ENCODE measurements around the gene SOX11. TPM values are rescaled to one million over a fixed set of nuclear protein-coding genes. Genes with fewer than 3 reads are reported as not detected.

The SOX11 gene
- total RNA-seq, 1 experiment from 2014 or later, result not detected

DNA sequence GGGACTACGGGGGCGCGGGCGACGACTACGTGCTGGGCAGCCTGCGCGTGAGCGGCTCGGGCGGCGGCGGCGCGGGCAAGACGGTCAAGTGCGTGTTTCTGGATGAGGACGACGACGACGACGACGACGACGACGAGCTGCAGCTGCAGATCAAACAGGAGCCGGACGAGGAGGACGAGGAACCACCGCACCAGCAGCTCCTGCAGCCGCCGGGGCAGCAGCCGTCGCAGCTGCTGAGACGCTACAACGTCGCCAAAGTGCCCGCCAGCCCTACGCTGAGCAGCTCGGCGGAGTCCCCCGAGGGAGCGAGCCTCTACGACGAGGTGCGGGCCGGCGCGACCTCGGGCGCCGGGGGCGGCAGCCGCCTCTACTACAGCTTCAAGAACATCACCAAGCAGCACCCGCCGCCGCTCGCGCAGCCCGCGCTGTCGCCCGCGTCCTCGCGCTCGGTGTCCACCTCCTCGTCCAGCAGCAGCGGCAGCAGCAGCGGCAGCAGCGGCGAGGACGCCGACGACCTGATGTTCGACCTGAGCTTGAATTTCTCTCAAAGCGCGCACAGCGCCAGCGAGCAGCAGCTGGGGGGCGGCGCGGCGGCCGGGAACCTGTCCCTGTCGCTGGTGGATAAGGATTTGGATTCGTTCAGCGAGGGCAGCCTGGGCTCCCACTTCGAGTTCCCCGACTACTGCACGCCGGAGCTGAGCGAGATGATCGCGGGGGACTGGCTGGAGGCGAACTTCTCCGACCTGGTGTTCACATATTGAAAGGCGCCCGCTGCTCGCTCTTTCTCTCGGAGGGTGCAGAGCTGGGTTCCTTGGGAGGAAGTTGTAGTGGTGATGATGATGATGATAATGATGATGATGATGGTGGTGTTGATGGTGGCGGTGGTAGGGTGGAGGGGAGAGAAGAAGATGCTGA lies 1.4 kb downstream of the SOX11 start:
- Histone ChIP-seq H4K20me1 (ENCODE audit: low read length) (no peaks in the 10 kb centered on the region), H3K4me1 (ENCODE audit: insufficient read depth, low read length) (no peaks in the 10 kb centered on the region), H3K27me3 (ENCODE audit: low read length) (no peaks in the 10 kb centered on the region), H3K4me3 (ENCODE audit: low read length) (no peak overlapping the region), H3F3A (ENCODE audit: low read length, unreplicated experiment) (no peaks in the 10 kb centered on the region), H2AFZ (ENCODE audit: low read length) (no peak overlapping the region), H3K9ac (ENCODE audit: low read length) (no peak overlapping the region), H3K36me3 (ENCODE audit: low read depth, low read length) (no peaks in the 10 kb centered on the region), H3K27ac (ENCODE audit: low read length) (no peak overlapping the region), H3K9me3 (ENCODE audit: low read length) (no peaks in the 10 kb centered on the region), H3K79me2 (ENCODE audit: low read length) (no peaks in the 10 kb centered on the region), H3K4me2 (ENCODE audit: low read length) (no peak overlapping the region), H3K9me2 (replicated peaks; ENCODE audit: low read length) (no peaks in the 10 kb centered on the region)
- DNase-seq (no peak), ATAC-seq (no peak)
- intact Hi-C loops (cut with micrococcal nuclease), result no loop called here
- TF ChIP-seq, protein P1, sequence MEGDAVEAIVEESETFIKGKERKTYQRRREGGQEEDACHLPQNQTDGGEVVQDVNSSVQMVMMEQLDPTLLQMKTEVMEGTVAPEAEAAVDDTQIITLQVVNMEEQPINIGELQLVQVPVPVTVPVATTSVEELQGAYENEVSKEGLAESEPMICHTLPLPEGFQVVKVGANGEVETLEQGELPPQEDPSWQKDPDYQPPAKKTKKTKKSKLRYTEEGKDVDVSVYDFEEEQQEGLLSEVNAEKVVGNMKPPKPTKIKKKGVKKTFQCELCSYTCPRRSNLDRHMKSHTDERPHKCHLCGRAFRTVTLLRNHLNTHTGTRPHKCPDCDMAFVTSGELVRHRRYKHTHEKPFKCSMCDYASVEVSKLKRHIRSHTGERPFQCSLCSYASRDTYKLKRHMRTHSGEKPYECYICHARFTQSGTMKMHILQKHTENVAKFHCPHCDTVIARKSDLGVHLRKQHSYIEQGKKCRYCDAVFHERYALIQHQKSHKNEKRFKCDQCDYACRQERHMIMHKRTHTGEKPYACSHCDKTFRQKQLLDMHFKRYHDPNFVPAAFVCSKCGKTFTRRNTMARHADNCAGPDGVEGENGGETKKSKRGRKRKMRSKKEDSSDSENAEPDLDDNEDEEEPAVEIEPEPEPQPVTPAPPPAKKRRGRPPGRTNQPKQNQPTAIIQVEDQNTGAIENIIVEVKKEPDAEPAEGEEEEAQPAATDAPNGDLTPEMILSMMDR (conservative IDR thresholded peaks at IDR 0.05; ENCODE audit: low read depth, low read length), result no peak
- TF ChIP-seq EZH2phosphoT487 (IDR thresholded peaks at IDR 0.05; ENCODE audit: borderline replicate concordance, low read length) (no peak), EZH2 (IDR thresholded peaks at IDR 0.05; ENCODE audit: low read length, unreplicated experiment) (no peak)
- POLR2A ChIA-PET (ENCODE audit: unreplicated experiment), result no interaction called here
- CTCF ChIA-PET, result no interaction called here
- BruUV-seq (replicated peaks), result no TSS peak

DNA sequence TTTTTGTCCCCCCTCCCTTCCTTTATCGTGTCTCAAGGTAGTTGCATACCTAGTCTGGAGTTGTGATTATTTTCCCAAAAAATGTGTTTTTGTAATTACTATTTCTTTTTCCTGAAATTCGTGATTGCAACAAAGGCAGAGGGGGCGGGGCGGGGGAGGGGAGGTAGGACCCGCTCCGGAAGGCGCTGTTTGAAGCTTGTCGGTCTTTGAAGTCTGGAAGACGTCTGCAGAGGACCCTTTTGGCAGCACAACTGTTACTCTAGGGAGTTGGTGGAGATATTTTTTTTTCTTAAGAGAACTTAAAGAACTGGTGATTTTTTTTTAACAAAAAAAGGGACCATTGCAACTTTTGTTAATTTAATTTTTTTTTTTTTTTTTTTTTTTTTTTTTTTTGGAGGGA lies 2.1 kb downstream of the SOX11 start:
- Histone ChIP-seq H3K27ac (ENCODE audit: low read length) (no peak overlapping the region), H3K79me2 (ENCODE audit: low read length) (no peaks in the 10 kb centered on the region), H3K36me3 (ENCODE audit: low read depth, low read length) (no peaks in the 10 kb centered on the region), H2AFZ (ENCODE audit: low read length) (no peak overlapping the region), H3K9me3 (ENCODE audit: low read length) (no peaks in the 10 kb centered on the region), H3K9me2 (replicated peaks; ENCODE audit: low read length) (no peaks in the 10 kb centered on the region), H3F3A (ENCODE audit: low read length, unreplicated experiment) (no peaks in the 10 kb centered on the region), H4K20me1 (ENCODE audit: low read length) (no peaks in the 10 kb centered on the region), H3K27me3 (ENCODE audit: low read length) (no peaks in the 10 kb centered on the region), H3K4me2 (ENCODE audit: low read length) (no peak overlapping the region), H3K9ac (ENCODE audit: low read length) (no peak overlapping the region), H3K4me3 (ENCODE audit: low read length) (no peak overlapping the region), H3K4me1 (ENCODE audit: insufficient read depth, low read length) (no peaks in the 10 kb centered on the region)
- DNase-seq (no peak), ATAC-seq (no peak)
- ChIA-PET POLR2A (ENCODE audit: unreplicated experiment) (no interaction called here), CTCF (no interaction called here)
- TF ChIP-seq, protein P1 (conservative IDR thresholded peaks at IDR 0.05; ENCODE audit: low read depth, low read length), result no peak
- TF ChIP-seq EZH2 (IDR thresholded peaks at IDR 0.05; ENCODE audit: low read length, unreplicated experiment) (no peak), EZH2phosphoT487 (IDR thresholded peaks at IDR 0.05; ENCODE audit: borderline replicate concordance, low read length) (no peak)
- intact Hi-C loops (cut with micrococcal nuclease), result no loop called here
- BruUV-seq (replicated peaks), result no TSS peak
